Activated CD8-positive, alpha-beta memory T cell treated with anti-CD3 and anti-CD28 coated beads for 4 hours (primary cell): ENCODE data around the gene PCDH1.
"Not testable (repeated sequence)": the region's sequence is repeated elsewhere in the genome, so short reads cannot be mapped to it uniquely, and the experiment has no call there.

ENCODE experiments used
- DNase-seq, 2 donors: peaks; one replicate each; pipeline ENCODE4 v3.0.0-alpha.2; 2020; ENCODE audit warnings: low read depth in 2 of 2

Gene PCDH1

GRCh38 chr5:141878186-141878710 is at the start of gene PCDH1:
TSS of gene PCDH1 (minus strand) at chr5:141878410. CDS start at chr5:141878262, 148 bp downstream.
- DNase-seq, result no peak

GRCh38 chr5:141926434-141926833 is 48.2 kb upstream of the PCDH1 start:
- no peak for DNase-seq

GRCh38 chr5:141923448-141924313 is 45.5 kb upstream of the PCDH1 start, which contains the start of gene DELE1:
TSS of gene DELE1 (plus strand) at chr5:141923871. CDS start at chr5:141923942, 71 bp downstream.
- peak; percentile 80 to 87 for DNase-seq

- not testable (repeated sequence) for DNase-seq
Measured at GRCh38 chr5:141922827-141923447, 44.7 kb upstream of the PCDH1 start.

- no peak for DNase-seq
Measured at GRCh38 chr5:141920771-141921170, 42.6 kb upstream of the PCDH1 start.

GRCh38 chr5:141919218-141920119 is 41.3 kb upstream of the PCDH1 start:
- DNase-seq, result no peak

- DNase-seq, result no peak
Measured at GRCh38 chr5:141917760-141918159, 39.5 kb upstream of the PCDH1 start.

GRCh38 chr5:141916522-141916921 is 38.3 kb upstream of the PCDH1 start:
- DNase-seq, result no peak

- no peak for DNase-seq
Measured at GRCh38 chr5:141915881-141916336, 37.7 kb upstream of the PCDH1 start.

- no peak for DNase-seq
Measured at GRCh38 chr5:141914797-141915196, 36.6 kb upstream of the PCDH1 start.

- DNase-seq, result no peak
Measured at GRCh38 chr5:141914199-141914743, 36.1 kb upstream of the PCDH1 start.

- no peak for DNase-seq
Measured at GRCh38 chr5:141913560-141914198, 35.5 kb upstream of the PCDH1 start.

- no peak for DNase-seq
Measured at GRCh38 chr5:141910271-141910673, 32.1 kb upstream of the PCDH1 start.

- no peak for DNase-seq
Measured at GRCh38 chr5:141909212-141909611, 31.0 kb upstream of the PCDH1 start.

- DNase-seq, result no peak
Measured at GRCh38 chr5:141908796-141909195, 30.6 kb upstream of the PCDH1 start.

- DNase-seq, result no peak
Measured at GRCh38 chr5:141906972-141907371, 28.8 kb upstream of the PCDH1 start.

- DNase-seq, result no peak
Measured at GRCh38 chr5:141906517-141906916, 28.3 kb upstream of the PCDH1 start.

- no peak for DNase-seq
Measured at GRCh38 chr5:141904551-141904950, 26.3 kb upstream of the PCDH1 start.

- DNase-seq, result no peak
Measured at GRCh38 chr5:141903261-141903660, 25.1 kb upstream of the PCDH1 start.

GRCh38 chr5:141902015-141902814 is 24.0 kb upstream of the PCDH1 start:
- no peak for DNase-seq
